WTC11 (cell line): ENCODE results near the gene XAGE1B. TPM values are rescaled to one million over a fixed set of nuclear protein-coding genes. Genes with fewer than 3 reads are reported as not detected.
"Not testable (repeated sequence)": the region's sequence is repeated elsewhere in the genome, so short reads cannot be mapped to it uniquely, and the experiment has no call there.

Experiments
- ATAC-seq: fragments of 200-7000 bp; cut with Tn5 transposase; 2 replicates; pipeline ENCODE4 v1.10.0; 2021; ENCODE audit warnings: mild to moderate bottlenecking, moderate library complexity
- Bru-seq: library from RNA; stranded (reverse); fragments of 400-500 nt; gene quantifications from one replicate; lab custom pipeline; 2021; lab: Mats Ljungman, UMichigan
- CTCF ChIA-PET: fragments of 300-600 bp; sonication (Branson Sonifier 250); formaldehyde crosslinking; loops from one replicate; lab custom pipeline; 2021; ENCODE audit warnings: antibody characterized with exemption; lab: Charles Lee
- POLR2A ChIA-PET: fragments of 350-600 bp; sonication (Branson Sonifier 250); formaldehyde crosslinking; loops from one replicate; lab custom pipeline; 2021; ENCODE audit warnings: antibody characterized with exemption; lab: Charles Lee
- DNase-seq: peaks from one replicate; pipeline ENCODE4 v3.0.0; 2021; ENCODE audit warnings: low spot score
- H3K27ac Mint-ChIP-seq: 2 replicates; pipeline ENCODE4 v1.8.0; 2021; ENCODE audit warnings: mixed read lengths
- H3K27me3 Mint-ChIP-seq: 2 replicates; pipeline ENCODE4 v1.8.0; 2021; ENCODE audit warnings: low read depth, mild to moderate bottlenecking, moderate library complexity, mixed read lengths
- H3K36me3 Mint-ChIP-seq: 2 replicates; pipeline ENCODE4 v1.8.0; 2021; ENCODE audit warnings: mixed read lengths
- H3K4me1 Mint-ChIP-seq: 2 replicates; pipeline ENCODE4 v1.8.0; 2022; ENCODE audit warnings: mixed read lengths
- H3K4me3 Mint-ChIP-seq: 2 replicates; pipeline ENCODE4 v1.8.0; 2021; ENCODE audit warnings: mild to moderate bottlenecking, moderate library complexity, mixed read lengths
- H3K9me3 Mint-ChIP-seq: 2 replicates; pipeline ENCODE4 v1.8.0; 2021; ENCODE audit warnings: mixed read lengths
- ATF1 ChIP-seq: sonication (generic); formaldehyde crosslinking; IDR thresholded peaks from 2 replicates; pipeline ENCODE4 v1.8.1; 2023; ENCODE audit warnings: mild to moderate bottlenecking, moderate library complexity, missing genetic modification reagents
- CREM ChIP-seq: sonication (generic); formaldehyde crosslinking; IDR thresholded peaks from 2 replicates; pipeline ENCODE4 v1.8.1; 2022; ENCODE audit warnings: mild to moderate bottlenecking, missing genetic modification reagents, moderate library complexity
- ELF4 ChIP-seq: sonication (generic); formaldehyde crosslinking; IDR thresholded peaks from 2 replicates; pipeline ENCODE4 v1.8.1; 2022; ENCODE audit warnings: low read depth, mild to moderate bottlenecking, moderate library complexity, missing genetic modification reagents
- ETV6 ChIP-seq: sonication (generic); formaldehyde crosslinking; IDR thresholded peaks from 2 replicates; pipeline ENCODE4 v1.8.1; 2022; ENCODE audit warnings: mild to moderate bottlenecking, missing genetic modification reagents
- GRHL2 ChIP-seq: fragments of 250-450 bp; sonication (Bioruptor Pico); IDR thresholded peaks from 2 replicates; pipeline ENCODE4 v1.8.0; 2022; ENCODE audit warnings: mild to moderate bottlenecking, moderate library complexity; ENCODE audit not compliant: insufficient replicate concordance, severe bottlenecking
- GTF2I ChIP-seq: fragments of 250-450 bp; sonication (Bioruptor Pico); conservative IDR thresholded peaks from 2 replicates; pipeline ENCODE4 v1.4.0; 2021; ENCODE audit warnings: mild to moderate bottlenecking
- NR1H2 ChIP-seq: sonication (generic); formaldehyde crosslinking; IDR thresholded peaks from 2 replicates; pipeline ENCODE4 v1.9.0; 2021; ENCODE audit warnings: mild to moderate bottlenecking, moderate library complexity, missing genetic modification reagents
- NR2C2 ChIP-seq: sonication (generic); formaldehyde crosslinking; IDR thresholded peaks from 2 replicates; pipeline ENCODE4 v1.8.0; 2022; ENCODE audit warnings: mild to moderate bottlenecking, missing genetic modification reagents
- NR3C1 ChIP-seq: sonication (generic); formaldehyde crosslinking; conservative IDR thresholded peaks from 2 replicates; pipeline ENCODE4 v1.8.1; 2023; ENCODE audit warnings: low read depth, mild to moderate bottlenecking, missing genetic modification reagents
- PRRX2 ChIP-seq: fragments of 250-450 bp; sonication (Bioruptor Pico); IDR thresholded peaks from 2 replicates; pipeline ENCODE4 v1.8.0; 2021; ENCODE audit warnings: mild to moderate bottlenecking
- RELA ChIP-seq: sonication (generic); formaldehyde crosslinking; IDR thresholded peaks from 2 replicates; pipeline ENCODE4 v1.8.1; 2022; ENCODE audit warnings: missing genetic modification reagents, mild to moderate bottlenecking, borderline replicate concordance
- SP1 ChIP-seq: sonication (generic); formaldehyde crosslinking; conservative IDR thresholded peaks from 2 replicates; pipeline ENCODE4 v1.8.1; 2022; ENCODE audit warnings: missing genetic modification reagents
- TEAD4 ChIP-seq: sonication (generic); formaldehyde crosslinking; IDR thresholded peaks from 2 replicates; pipeline ENCODE4 v1.8.0; 2022; ENCODE audit warnings: mild to moderate bottlenecking, missing genetic modification reagents
- ZNF138 ChIP-seq: sonication (generic); formaldehyde crosslinking; conservative IDR thresholded peaks from 2 replicates; pipeline ENCODE4 v1.8.1; 2022; ENCODE audit warnings: mild to moderate bottlenecking, moderate library complexity, missing genetic modification reagents
- ZNF219 ChIP-seq: sonication (generic); formaldehyde crosslinking; IDR thresholded peaks from 2 replicates; pipeline ENCODE4 v1.8.0; 2023; ENCODE audit warnings: missing genetic modification reagents, mild to moderate bottlenecking, borderline replicate concordance
- long read RNA-seq, 3 experiments: library from RNA in 1 of 3; library from capped mRNA in 1 of 3; library from polyadenylated mRNA in 1 of 3; unstranded in 2 of 3; stranded (forward) in 1 of 3; transcript quantifications; one replicate each; pipeline ENCODE4 v2.0.0, GENCODE V29; 2021
- total RNA-seq: library from RNA; stranded (reverse); gene quantifications from 3 replicates; pipeline ENCODE4 v1.2.3, GENCODE V29; 2021
- TF ChIP-seq, protein P1 (sequence below): sonication (generic); formaldehyde crosslinking; IDR thresholded peaks from 2 replicates; pipeline ENCODE4 v1.8.1; 2023; ENCODE audit warnings: mild to moderate bottlenecking, missing genetic modification reagents, moderate library complexity
- TF ChIP-seq, protein P2 (sequence below): fragments of 250-450 bp; sonication (Bioruptor Pico); IDR thresholded peaks from 2 replicates; pipeline ENCODE4 v1.9.0; 2021; ENCODE audit warnings: mild to moderate bottlenecking, borderline replicate concordance
- TF ChIP-seq, protein P3 (sequence below): sonication (generic); formaldehyde crosslinking; IDR thresholded peaks from 2 replicates; pipeline ENCODE4 v1.8.1; 2023; ENCODE audit warnings: mild to moderate bottlenecking, missing genetic modification reagents
- TF ChIP-seq, protein P4 (sequence below): sonication (generic); formaldehyde crosslinking; IDR thresholded peaks from 2 replicates; pipeline ENCODE4 v1.8.1; 2022; ENCODE audit warnings: mild to moderate bottlenecking, moderate library complexity, missing genetic modification reagents
- TF ChIP-seq, protein P5 (sequence below): sonication (generic); formaldehyde crosslinking; IDR thresholded peaks from 2 replicates; pipeline ENCODE4 v1.8.0; 2022; ENCODE audit warnings: mild to moderate bottlenecking, missing genetic modification reagents
- TF ChIP-seq, protein P6 (sequence below): sonication (generic); formaldehyde crosslinking; IDR thresholded peaks from 2 replicates; pipeline ENCODE4 v1.8.0; 2022; ENCODE audit warnings: mild to moderate bottlenecking, missing genetic modification reagents

The XAGE1B gene, protein sequence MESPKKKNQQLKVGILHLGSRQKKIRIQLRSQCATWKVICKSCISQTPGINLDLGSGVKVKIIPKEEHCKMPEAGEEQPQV
- total RNA-seq (0.37 TPM in 1 of 3 replicates, not detected in the others), Bru-seq, nascent RNA (not detected)
- long read RNA-seq, experiment 1, result 0 reads
- long read RNA-seq, experiment 2, result 0 reads
- long read RNA-seq, experiment 3, result 0 reads

DNA sequence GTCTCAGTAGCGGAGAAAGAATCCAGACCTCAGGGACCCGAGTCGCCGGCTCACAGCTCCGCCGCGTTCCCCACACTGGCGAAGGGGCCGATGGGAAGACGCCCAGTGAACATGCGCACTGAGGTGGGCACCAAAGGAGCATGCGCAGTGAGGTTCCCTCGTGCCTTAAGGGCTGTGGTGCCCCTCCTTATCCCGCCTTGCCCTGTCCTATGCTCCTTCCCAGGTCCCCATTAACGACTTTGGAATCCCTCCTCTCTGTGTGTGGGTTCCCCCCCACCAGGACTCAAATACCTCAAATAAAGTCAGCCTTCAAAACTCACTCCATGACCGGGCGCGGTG lies at the start of gene XAGE1B:
XAGE1B (minus strand) TSS at position 77 of the 339 bp plus-strand sequence. CDS start 1,536 bp downstream, outside the sequence.
- H3K27ac Mint-ChIP-seq, H3K27me3 Mint-ChIP-seq, H3K36me3 Mint-ChIP-seq, ATAC-seq, CTCF ChIA-PET, H3K4me3 Mint-ChIP-seq, H3K9me3 Mint-ChIP-seq, DNase-seq, H3K4me1 Mint-ChIP-seq, POLR2A ChIA-PET: not testable (repeated sequence)

DNA sequence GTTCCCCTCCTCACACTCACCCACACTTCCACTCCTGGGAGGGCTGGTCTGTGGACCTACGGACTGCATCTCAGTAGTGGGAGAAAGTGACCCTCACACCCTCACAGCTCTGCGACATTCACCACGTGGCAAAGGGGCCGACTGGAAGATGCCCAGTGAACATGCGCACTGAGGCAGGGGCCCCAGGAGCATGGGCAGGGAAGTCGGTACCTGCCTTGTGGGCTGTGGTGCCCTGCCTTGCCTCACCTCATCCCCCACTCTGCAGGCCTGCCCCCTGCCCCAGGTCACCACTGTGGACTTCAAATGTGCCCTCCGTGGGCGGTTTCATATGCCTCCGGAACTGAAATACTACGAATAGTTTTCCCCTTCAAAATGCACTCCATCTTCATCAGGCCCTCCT lies 46.2 kb upstream of the XAGE1B start:
- DNase-seq (no peak), ATAC-seq (no peak)
- TF ChIP-seq GRHL2, result no peak
- TF ChIP-seq SP1 (CRISPR knock-in tag), result no peak
- TF ChIP-seq, protein P1, sequence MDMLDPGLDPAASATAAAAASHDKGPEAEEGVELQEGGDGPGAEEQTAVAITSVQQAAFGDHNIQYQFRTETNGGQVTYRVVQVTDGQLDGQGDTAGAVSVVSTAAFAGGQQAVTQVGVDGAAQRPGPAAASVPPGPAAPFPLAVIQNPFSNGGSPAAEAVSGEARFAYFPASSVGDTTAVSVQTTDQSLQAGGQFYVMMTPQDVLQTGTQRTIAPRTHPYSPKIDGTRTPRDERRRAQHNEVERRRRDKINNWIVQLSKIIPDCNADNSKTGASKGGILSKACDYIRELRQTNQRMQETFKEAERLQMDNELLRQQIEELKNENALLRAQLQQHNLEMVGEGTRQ (CRISPR knock-in tag), result no peak
- TF ChIP-seq PRRX2 (CRISPR knock-in tag), result no peak
- TF ChIP-seq, protein P2, sequence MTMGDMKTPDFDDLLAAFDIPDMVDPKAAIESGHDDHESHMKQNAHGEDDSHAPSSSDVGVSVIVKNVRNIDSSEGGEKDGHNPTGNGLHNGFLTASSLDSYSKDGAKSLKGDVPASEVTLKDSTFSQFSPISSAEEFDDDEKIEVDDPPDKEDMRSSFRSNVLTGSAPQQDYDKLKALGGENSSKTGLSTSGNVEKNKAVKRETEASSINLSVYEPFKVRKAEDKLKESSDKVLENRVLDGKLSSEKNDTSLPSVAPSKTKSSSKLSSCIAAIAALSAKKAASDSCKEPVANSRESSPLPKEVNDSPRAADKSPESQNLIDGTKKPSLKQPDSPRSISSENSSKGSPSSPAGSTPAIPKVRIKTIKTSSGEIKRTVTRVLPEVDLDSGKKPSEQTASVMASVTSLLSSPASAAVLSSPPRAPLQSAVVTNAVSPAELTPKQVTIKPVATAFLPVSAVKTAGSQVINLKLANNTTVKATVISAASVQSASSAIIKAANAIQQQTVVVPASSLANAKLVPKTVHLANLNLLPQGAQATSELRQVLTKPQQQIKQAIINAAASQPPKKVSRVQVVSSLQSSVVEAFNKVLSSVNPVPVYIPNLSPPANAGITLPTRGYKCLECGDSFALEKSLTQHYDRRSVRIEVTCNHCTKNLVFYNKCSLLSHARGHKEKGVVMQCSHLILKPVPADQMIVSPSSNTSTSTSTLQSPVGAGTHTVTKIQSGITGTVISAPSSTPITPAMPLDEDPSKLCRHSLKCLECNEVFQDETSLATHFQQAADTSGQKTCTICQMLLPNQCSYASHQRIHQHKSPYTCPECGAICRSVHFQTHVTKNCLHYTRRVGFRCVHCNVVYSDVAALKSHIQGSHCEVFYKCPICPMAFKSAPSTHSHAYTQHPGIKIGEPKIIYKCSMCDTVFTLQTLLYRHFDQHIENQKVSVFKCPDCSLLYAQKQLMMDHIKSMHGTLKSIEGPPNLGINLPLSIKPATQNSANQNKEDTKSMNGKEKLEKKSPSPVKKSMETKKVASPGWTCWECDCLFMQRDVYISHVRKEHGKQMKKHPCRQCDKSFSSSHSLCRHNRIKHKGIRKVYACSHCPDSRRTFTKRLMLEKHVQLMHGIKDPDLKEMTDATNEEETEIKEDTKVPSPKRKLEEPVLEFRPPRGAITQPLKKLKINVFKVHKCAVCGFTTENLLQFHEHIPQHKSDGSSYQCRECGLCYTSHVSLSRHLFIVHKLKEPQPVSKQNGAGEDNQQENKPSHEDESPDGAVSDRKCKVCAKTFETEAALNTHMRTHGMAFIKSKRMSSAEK (CRISPR knock-in tag), result no peak
- TF ChIP-seq, protein P3, sequence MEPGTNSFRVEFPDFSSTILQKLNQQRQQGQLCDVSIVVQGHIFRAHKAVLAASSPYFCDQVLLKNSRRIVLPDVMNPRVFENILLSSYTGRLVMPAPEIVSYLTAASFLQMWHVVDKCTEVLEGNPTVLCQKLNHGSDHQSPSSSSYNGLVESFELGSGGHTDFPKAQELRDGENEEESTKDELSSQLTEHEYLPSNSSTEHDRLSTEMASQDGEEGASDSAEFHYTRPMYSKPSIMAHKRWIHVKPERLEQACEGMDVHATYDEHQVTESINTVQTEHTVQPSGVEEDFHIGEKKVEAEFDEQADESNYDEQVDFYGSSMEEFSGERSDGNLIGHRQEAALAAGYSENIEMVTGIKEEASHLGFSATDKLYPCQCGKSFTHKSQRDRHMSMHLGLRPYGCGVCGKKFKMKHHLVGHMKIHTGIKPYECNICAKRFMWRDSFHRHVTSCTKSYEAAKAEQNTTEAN (CRISPR knock-in tag), result no peak
- TF ChIP-seq NR2C2, result no peak
- TF ChIP-seq GTF2I (CRISPR knock-in tag), result no peak
- no peak for TF ChIP-seq RELA (CRISPR knock-in tag)
- TF ChIP-seq ATF1, result no peak
- TF ChIP-seq, protein P4, sequence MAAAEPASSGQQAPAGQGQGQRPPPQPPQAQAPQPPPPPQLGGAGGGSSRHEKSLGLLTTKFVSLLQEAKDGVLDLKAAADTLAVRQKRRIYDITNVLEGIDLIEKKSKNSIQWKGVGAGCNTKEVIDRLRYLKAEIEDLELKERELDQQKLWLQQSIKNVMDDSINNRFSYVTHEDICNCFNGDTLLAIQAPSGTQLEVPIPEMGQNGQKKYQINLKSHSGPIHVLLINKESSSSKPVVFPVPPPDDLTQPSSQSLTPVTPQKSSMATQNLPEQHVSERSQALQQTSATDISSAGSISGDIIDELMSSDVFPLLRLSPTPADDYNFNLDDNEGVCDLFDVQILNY (CRISPR knock-in tag), result no peak
- no peak for TF ChIP-seq NR1H2 (CRISPR knock-in tag)
- TF ChIP-seq ZNF219, result no peak
- no peak for TF ChIP-seq TEAD4 (CRISPR knock-in tag)
- TF ChIP-seq NR3C1, result no peak
- TF ChIP-seq, protein P5, sequence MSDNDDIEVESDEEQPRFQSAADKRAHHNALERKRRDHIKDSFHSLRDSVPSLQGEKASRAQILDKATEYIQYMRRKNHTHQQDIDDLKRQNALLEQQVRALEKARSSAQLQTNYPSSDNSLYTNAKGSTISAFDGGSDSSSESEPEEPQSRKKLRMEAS, result no peak
- Mint-ChIP-seq H3K36me3 (no peaks in the 10 kb centered on the region), H3K27me3 (no peaks in the 10 kb centered on the region; the same call in 1 of the 2 replicates), H3K4me1 (no peaks in the 10 kb centered on the region), H3K4me3 (no peak overlapping the region), H3K27ac (no peak overlapping the region), H3K9me3 (no peaks in the 10 kb centered on the region)
- POLR2A ChIA-PET, result no interaction called here
- CTCF ChIA-PET, result no interaction called here

DNA sequence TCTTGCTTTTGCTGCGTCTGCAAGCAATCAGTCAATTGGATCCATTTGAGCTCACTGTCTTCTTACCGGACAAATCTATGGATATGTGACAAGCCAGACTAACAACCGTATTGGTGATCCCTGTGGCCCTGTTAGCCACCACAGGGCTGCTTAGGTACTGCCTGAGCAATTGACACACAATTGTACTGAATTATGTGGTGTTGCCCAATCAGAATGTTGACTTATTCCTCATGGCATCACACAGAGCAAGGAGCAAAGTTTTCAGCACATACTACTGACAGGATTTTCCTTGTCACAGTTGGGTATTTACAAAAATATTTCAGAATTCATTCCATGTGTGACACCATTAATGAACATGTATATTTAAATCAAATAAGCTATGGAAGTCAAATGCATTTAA lies 41.3 kb upstream of the XAGE1B start:
- Mint-ChIP-seq H3K9me3 (no peaks in the 10 kb centered on the region), H3K27ac (no peak overlapping the region), H3K36me3 (no peaks in the 10 kb centered on the region), H3K4me1 (no peaks in the 10 kb centered on the region), H3K4me3 (no peak overlapping the region), H3K27me3 (no peaks in the 10 kb centered on the region)
- CTCF ChIA-PET, result no interaction called here
- ATAC-seq, result no peak
- DNase-seq, result no peak
- POLR2A ChIA-PET, result no interaction called here
- TF ChIP-seq, protein P5, result no peak
- TF ChIP-seq, protein P6, sequence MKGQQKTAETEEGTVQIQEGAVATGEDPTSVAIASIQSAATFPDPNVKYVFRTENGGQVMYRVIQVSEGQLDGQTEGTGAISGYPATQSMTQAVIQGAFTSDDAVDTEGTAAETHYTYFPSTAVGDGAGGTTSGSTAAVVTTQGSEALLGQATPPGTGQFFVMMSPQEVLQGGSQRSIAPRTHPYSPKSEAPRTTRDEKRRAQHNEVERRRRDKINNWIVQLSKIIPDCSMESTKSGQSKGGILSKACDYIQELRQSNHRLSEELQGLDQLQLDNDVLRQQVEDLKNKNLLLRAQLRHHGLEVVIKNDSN (CRISPR knock-in tag), result no peak
- no peak for TF ChIP-seq ETV6 (CRISPR knock-in tag)
- no peak for TF ChIP-seq ELF4 (CRISPR knock-in tag)
- TF ChIP-seq TEAD4 (CRISPR knock-in tag), result no peak
- TF ChIP-seq, protein P3 (CRISPR knock-in tag), result no peak
- TF ChIP-seq ZNF138 (CRISPR knock-in tag), result no peak
- TF ChIP-seq CREM (CRISPR knock-in tag), result no peak
